CMK (cell line): ENCODE measurements around the gene PDE4D.
A peak's percentile ranks its signal among the peaks of the same experiment; 100 is the strongest.

ENCODE experiments used
- DNase-seq: peaks from one replicate; pipeline ENCODE4 v3.0.0-alpha.2; 2010; ENCODE audit warnings: low read depth

Gene PDE4D

GRCh38 chr5:59506285-59506877 lies 387.1 kb downstream of the PDE4D start:
- DNase-seq, result no peak

DNA sequence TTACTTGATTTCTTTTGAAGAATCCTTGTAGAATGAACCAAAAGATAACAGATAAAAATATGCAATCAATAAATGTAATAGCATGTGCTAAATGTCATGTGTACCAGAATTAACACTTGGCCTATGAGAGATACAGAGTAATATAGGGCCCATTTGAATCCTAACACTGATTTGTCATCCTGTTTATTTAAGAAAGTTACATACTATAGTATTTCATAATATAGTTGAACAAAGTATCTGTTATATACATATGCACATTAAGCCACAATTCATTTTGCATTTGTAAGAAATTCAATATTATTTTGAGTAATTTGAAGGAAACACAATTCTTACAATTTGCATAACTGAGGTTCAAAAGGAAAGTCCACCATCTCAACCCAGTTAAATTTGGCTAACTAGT lies 389.5 kb downstream of the PDE4D start:
- no peak for DNase-seq

DNA sequence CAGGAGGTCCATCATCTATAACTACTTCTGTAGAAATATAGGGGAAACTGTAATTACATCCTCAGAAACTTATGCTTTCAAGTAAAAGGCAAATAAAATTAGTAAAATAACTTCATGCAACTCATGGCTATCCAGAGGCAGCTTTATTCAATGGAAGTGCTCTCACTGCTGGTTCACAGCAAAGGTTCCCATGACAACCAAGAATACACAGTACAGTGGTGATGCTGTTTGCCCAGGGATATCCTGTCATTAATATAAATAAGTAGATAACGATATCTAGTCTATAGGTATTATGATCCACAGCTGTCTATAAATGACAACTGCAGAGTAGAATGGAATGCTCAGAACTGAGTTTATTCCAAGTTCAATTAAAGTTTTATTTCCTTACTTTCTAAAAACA lies 390.3 kb downstream of the PDE4D start:
- DNase-seq, result no peak

- DNase-seq, result no peak
Measured at GRCh38 chr5:59501316-59501715, 392.2 kb downstream of the PDE4D start.

- no peak for DNase-seq
Measured at GRCh38 chr5:59500014-59500413, 393.5 kb downstream of the PDE4D start.

GRCh38 chr5:59497207-59497606 lies 396.3 kb downstream of the PDE4D start:
- DNase-seq, result no peak

DNA sequence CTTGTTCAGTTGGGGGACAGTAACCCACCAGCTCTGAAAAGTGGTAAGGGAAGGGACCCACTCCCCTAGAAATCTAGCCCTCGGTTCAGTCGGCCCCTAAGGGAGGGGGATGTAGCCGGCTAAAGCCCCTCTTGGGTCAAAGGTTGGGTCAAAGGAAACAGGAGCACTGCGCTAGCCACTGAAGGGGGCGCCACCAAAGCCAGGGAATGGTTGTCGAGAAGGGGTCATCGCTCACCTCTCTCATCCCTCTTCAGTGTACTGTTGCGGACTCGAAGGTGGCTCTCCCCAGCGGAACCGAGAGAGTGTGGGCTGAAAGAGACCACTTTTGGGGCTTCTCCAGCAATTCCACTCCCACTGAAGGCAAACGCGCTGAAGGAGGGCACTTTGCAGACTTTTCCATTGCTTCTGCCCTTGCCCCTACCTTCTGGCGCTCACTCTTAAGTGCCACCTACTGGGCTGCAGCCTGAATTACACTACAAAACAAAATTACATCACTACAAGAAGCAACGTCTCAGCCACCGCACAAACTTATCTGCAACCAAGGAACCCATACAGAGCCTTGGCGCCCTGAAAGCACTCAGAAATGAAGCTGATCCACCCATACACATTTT lies 396.9 kb downstream of the PDE4D start:
- DNase-seq, result peak; percentile 22

- DNase-seq, result no peak
Measured at GRCh38 chr5:59491945-59492344, 401.6 kb downstream of the PDE4D start.

DNA sequence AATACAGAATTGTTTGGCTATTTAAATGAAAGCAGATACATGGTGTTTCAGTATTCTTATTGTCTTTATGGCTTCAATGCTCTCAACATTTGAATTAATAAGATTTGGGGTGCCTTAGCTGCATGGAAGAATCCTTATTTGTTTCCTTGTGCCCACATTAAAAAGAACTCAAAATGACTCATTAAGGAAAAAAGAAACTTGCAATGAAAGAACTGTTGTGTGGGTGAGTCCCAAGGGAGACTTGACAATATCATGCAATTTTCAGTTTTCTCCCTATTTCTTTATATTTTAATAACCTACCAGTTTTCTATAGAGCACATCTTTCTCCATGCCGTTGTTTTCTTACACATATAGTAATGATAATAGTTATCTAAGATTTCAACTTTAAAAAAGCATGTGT lies 404.0 kb downstream of the PDE4D start:
- no peak for DNase-seq

DNA sequence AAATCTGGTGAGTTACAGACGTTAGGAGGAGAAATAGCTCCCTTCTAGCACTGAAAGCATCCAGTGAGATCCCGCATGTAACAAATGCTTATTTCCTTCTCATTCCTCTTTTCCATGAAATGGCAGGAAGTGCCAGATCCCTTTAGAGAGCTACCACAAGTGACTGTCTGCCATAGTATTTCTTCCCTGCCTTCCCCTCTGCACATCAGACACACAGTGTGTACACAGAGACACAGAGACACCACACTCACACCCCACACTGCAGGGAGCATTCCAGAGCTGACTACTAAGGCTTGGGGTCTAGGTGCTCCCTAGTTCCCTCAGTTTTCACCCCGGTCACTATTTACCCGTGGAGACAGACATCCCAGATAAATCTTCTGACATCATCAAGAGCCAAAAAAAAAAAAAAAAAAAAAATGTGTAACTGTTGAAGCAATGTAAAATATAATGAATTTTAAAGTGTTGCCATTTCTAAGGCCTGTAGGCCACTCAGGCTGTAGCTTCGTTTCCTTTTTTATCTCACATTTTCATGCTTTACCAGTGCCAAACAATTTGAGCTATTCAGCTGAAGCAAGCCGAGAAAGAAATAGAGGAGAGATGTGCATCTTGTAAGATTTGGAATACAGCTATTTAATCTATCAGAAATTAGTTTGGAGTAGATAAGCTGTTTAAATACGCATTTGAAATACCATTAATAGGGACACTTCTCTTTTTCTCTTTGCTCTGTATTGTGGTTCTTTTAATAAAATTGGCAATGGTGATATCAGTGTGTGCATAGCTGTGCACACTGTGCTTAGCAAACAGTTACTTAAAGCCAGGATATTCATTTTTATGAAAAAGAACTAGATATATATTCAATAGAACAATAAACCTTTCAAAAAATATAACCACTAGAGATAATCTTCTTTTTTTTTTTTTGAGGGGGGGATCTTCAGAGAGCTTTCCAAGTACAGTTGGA lies 405.5 kb downstream of the PDE4D start:
- DNase-seq, result no peak

DNA sequence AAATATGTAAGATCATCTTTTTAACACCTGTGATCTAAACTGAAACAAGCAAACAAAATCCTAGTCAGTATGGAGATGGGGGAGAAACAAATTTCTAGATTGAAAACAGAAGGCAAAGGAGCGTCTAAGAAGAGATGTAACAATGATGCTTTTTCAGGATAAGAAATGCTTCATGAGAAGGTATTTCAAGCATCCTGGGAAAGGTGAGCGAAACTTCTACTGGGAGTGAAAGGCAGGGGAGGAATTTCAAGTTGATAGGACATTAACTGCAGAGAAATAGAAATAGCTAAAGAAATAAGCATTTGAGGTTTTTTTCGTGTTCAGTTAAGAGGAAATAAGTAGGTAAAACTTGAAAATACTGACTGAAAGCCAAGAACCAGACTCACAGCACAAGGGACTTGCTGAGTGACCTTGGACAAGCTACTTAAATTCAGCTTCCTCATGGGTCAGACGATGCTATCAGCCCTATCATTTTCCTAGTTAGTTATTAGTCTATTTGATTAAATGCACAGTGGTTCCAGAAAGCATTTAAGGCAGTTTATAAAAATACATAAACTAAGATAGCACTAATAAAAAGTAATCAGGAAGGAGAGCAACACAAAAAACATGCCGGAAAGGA lies 406.3 kb downstream of the PDE4D start:
- no peak for DNase-seq

GRCh38 chr5:59486508-59486907 lies 407.0 kb downstream of the PDE4D start:
- no peak for DNase-seq

DNA sequence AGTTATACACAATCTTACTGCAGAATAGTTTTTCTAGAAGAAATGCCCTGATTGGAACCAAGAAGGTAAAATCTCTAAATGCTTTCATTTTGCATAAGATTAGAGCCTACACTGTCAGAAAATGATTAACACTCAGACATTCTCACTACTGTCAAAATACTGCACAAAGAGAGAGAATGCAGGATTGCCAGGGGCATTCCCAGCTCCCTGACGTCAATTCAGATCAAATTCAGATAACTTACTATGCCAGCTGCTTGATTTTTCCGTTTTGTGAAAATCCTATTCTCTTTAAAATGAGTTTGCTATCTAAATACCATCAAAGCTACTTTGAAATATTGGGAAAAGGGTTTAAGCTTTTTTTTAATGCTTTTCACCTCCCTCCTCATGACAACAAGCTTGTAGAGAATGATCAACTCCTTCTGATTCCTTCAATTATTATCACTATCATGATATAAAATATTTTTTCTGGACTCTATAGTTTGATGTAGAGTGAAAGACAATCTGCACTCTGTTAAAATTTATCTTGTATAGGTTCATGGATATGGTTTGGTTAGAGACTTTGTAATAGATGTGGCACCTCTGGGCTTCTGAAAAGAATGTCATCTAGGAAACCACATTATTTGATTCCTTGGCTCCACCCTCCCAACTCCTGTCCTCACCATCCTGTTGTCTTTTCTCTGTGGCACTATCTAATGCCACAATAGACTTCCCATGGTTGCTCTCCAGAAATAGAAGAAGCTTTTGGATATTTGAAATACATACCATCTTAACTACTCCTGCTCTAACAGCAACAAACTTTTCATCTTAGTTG lies 407.7 kb downstream of the PDE4D start:
- DNase-seq, result no peak

DNA sequence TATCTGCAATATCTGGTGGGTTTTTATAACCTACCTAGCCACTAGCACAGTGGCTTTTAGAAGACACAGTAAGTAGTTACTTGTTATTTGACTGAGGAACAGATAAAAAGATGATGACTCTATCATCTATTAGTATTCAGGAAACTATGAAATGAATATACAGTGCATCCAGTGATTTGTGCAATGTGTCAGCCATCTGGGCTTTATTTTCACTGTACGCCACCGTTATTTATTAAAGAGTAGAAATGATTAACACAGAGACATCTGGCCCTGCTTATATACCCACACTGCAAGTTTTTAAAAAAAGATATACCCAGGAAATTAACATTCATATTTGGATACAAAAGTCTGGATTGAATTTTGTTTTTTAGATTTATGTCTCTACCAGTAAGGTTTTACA lies 408.4 kb downstream of the PDE4D start:
- DNase-seq, result no peak

DNA sequence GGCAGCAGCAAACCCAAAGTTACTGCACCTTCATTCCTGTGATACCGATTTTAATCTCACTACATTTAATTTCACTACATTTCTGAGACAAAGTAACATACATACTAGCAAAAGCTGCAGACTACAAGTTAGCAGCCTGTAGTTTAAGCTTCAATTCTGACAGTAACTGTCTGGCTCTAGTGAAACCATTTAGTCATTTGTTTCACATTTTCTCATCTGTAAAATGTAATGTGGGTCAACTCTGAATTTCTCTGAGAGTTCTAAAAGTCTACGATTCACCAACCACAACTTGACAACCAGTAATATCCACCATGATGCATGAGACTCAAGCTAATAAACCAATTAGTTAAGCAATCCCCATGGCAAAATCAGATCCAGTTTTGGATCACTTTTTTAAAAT lies 408.9 kb downstream of the PDE4D start:
- DNase-seq, result no peak

GRCh38 chr5:59483971-59484472 lies 409.5 kb downstream of the PDE4D start:
- DNase-seq, result no peak

GRCh38 chr5:59479086-59479485 lies 414.4 kb downstream of the PDE4D start:
- DNase-seq, result no peak

- DNase-seq, result no peak
Measured at GRCh38 chr5:59474324-59474723, 419.2 kb downstream of the PDE4D start.

- no peak for DNase-seq
Measured at GRCh38 chr5:59473611-59474010, 419.9 kb downstream of the PDE4D start.

DNA sequence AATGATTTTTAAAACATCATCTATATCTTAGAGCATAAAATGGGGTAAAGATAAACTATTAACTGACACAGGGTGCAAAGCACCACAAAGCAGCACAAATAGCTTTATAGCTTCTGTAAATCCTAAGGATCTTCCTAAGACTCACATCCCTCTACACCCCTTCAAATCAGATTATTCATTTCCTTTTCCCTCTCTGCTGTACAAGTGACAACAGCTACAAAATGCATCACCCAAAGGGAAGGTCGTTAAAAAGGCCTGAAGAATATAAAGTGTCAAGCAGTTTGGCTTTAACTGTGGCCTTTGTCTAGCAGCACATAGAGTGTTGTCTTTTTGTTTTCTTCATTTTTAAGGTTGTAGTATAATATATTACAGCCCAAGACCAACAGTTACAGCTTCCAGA lies 422.1 kb downstream of the PDE4D start:
- DNase-seq, result no peak

- no peak for DNase-seq
Measured at GRCh38 chr5:59467969-59468368, 425.6 kb downstream of the PDE4D start.

DNA sequence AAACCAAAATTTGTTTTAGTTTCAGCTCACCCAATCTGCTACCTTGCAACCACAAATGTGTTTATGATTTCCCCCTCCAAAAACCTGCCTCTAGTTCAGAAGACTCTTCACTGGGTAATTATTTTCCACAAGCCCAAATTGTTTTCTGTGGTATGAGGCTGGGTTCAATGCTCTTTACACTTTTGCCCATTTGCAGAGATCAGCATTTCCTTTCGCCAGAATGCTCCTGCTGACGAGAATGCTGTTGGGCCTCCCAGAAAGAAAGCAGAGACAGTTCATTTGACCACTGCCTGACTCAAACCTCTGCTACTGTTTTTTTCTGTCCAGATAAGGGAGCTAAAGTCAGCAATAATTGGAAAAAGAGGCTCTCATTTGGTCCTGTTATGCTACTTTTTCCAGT lies 427.3 kb downstream of the PDE4D start:
- no peak for DNase-seq
